HG03432 (cell line): ENCODE data around the gene CINP.
"Not testable (repeated sequence)": the region's sequence is repeated elsewhere in the genome, so short reads cannot be mapped to it uniquely, and the experiment has no call there.

Experiments used
- ATAC-seq: cut with Tn5 transposase; IDR thresholded peaks from one replicate; pipeline ENCODE4 v1.9.1; 2021; ENCODE audit warnings: mild to moderate bottlenecking, moderate library complexity; ENCODE audit not compliant: unreplicated experiment

The CINP gene

DNA sequence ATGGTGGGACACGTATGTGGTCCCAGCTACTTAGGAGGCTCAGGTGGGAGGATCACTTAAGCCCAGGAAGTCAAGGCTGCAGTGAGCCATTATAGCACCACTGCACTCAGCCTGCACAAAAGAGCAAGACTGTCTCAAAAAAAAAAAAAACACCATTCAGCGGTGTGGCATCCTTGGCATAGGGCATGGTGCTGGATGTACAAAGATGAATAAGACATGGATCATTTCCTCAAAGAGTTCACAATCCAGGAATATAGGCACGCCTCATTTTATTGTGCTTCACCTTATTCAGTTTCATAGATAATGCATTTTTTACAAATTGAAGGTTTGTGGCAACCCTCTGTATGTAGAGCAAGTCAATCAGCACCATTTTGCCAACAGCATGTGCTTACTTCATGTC is 6.4 kb downstream of the CINP start:
- no peak for ATAC-seq

DNA sequence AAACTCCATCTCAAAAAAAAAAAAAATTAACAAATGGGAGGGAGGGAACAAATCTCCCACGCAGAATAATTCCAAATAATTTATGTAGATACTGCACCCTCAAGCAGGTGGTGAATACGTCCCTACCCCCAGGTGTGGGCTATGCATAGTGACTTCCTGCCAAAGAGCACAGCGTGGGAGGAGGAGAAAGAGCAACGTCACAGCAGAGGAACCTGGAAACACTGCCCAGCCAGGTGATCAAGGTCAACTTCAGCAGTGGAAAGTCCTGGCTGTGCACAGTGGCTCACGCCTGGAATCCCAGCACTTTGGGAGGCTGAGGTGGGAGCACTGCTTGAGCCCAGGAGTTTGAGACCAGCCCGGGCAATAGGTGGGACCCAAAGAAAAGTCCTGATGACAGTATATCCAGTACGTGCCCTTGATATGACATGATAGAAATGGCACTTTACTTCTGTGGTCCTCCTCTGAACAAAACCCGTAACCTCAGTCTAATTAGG is 9.5 kb downstream of the CINP start:
- no peak for ATAC-seq

DNA sequence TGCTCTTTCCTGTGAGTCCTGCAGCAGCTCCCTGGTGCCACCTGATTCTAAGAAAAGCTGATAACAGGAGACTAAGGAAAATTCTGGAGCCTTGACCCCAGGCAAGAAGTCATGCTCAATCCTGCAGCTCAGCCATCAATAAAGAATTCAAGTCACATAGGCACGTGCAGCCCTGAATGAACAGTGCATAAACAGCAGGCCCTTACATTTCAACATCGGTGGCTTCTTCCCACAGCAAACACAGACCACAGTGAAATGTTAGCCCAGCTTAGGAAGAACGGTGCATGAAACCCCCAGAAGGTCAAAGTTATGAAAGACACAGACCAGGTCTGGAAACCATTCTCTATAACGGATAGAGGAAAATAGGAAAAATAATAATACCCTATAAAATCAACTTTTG is 10.5 kb downstream of the CINP start:
- ATAC-seq, result no peak

DNA sequence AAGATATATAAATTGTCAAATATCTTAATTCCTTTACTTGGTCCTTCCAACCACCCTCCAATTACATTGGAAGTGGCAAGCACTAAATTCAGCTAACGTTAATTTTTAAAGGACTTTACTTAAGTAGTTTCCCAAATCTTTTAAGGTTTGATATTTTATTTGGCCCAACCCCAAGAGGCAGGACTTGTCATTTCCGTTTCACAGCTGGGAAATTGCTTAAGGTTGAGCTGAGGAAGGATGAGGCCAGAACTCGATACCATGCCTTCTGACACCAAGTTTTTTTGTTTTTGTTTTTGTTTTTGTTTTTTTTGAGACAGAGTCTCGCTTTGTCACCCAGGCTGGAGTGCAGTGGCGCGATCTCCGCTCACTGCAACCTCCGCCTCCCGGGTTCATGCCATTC is 11.1 kb downstream of the CINP start:
- not testable (repeated sequence) for ATAC-seq

DNA sequence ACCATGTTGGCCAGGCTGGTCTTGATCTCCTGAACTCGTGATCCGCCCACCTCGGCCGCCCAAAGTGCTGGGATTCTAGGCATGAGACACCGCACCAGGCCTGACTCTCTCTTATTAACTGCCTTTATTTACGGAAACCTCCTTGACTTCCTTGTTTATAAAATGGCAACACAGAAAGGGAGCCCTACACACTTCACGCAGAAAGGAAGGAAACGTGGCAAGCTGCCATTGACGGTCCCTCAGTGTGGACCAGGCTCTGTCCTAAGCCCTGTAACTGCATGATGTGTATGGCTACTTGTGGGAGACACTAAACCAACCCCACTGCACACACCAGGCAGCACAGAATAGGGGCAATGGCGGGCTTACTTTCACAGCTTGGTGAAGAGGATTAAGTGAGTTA is 11.7 kb downstream of the CINP start:
- ATAC-seq, result no peak

DNA sequence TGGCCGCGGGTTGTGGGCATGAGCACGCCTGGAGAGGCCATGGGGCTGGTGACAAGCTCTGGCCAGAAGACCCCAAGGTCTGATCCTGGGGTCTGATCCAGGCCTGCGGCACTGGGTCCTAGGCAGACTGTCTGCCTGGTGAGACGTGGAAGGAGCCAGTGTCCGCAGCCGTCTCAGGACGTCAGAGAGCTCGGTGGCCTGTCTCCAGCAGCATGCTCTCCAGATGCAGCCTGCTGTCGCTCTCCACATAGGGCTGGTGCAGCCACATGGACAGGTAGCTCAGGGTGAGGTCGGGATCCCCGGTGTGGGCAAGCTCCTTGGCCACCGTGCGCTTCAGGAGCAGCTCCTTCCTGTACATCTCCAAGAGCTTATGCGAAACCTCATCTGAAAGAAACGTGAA is 14.3 kb downstream of the CINP start:
- no peak for ATAC-seq

DNA sequence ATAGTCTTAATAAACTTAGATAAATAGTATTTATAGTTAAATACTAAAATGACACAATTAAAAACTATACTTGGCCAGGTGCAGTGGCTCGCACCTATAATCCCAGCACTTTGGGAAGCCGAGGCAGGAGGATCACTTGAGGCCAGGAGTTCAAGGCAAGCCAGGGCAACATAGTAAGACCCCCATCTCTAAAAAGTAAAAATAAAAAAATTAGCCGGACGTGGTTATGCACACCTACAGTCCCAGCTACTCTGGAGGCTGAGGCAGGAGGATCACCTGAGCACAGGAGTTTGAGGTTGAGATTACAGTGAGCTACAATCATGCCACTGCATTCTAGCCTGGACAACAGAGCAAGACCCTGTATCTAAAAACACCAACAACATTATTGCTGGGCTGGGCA is 16.0 kb downstream of the CINP start:
- no peak for ATAC-seq

DNA sequence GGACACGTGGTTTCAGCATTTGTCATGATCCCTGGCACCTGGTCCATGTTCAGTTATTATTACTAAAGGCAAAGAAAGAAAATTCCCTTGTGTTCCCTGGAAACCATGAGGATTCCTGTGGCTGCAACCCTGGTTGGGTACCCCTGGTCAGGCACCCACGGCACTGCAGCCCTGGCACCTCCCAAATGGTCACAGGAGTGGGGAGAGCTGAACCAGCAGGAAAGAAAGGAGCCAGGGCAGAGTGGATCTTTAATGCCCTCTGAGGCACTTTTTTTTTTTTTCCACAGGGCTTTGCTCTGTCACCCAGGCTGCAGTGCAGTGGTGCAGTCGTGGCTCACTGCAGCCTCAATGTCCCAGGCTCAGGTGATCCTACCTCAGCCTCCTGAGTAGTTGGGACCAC is 17.5 kb downstream of the CINP start:
- no peak for ATAC-seq

DNA sequence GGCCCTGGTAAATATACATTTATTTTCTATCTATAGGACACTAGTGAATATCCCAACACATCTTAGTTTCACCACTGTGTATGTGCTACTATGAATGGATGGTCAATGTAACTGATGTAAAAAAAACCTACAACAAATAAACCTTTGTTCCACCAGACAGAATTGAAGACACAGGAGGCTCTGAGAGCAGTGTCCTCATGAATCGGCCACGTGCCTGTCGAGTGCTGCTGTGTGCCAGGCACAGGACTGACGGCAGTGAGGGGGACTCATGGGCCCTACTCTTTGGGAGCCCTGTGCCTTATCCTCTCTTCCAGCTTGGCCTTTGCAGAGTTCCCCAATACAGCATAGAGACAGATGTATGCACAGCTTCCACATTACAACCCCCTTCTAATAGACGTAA is 18.2 kb downstream of the CINP start:
- ATAC-seq, result no peak

DNA sequence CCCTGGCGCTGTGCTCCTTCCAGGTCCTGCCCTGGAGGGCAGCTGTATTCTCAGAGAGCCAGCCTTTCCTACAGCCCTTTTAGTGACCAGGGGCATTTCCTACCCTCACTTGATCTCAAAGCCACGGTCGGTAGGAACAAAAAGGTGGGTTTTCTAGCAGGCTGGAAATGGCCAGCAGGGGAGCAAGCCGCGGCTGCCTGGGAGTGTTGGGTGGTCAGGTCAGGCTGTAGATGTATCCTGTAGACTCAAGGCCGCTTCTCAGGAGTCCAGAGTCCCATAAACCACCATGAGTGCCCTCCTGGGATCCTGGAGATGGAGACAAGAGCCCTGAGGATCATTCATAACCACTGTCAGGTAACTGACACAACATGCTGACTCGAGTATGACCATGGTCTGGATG is 18.6 kb downstream of the CINP start:
- no peak for ATAC-seq

DNA sequence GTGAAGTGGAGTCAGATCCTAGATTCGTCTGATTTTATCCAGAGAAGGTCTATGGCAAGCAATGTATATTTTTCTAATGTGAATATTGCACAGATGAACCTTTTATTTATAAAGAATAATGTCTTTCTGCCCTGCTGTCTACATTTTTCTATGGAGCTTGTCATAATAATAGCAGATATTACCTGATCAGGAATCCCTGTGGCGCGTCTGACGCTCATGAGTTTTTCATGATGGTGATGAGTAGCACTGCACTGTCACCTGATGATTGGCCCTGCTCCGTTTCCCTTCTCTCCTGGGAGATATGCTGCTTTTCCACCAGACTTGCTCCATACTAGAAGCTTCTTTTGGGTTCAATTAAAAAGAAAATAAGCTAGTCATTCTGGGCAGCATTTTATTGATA is 20.5 kb downstream of the CINP start:
- ATAC-seq, result no peak

DNA sequence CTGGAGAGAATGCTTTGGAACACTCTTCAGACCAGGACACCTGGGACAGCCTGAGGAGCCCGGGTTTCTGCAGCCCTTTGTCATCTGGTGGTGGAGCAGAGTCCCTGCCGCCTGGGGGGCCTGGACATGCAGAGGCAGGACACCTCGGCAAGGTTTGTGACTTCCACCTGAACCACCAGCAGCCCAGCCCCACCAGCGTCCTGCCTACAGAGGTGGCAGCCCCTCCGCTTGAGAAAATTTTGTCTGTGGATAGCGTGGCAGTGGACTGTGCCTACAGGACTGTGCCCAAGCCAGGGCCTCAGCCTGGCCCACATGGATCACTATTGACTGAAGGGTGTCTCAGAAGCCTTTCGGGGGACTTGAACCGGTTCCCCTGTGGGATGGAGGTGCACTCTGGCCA is 21.1 kb downstream of the CINP start:
- ATAC-seq, result no peak

DNA sequence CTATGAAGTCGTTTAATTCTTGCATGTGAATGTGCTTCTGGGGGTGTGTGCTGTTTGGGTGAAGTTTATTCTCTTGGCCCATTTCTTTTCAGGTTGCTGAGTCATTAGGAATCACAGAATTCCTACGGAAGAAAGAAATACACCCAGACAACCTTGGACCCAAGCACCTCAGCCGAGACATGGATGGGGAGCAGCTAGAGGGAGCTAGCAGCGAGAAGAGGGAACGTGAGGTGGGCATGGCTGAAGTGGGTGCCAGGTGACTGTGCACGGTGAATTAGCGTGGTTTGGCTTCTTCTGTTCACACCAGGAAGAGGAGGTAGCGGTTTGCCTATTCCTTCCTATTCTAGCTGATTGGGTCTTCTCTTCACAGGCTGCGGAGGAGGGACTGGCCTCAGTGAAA is 24.0 kb downstream of the CINP start:
- no peak for ATAC-seq

DNA sequence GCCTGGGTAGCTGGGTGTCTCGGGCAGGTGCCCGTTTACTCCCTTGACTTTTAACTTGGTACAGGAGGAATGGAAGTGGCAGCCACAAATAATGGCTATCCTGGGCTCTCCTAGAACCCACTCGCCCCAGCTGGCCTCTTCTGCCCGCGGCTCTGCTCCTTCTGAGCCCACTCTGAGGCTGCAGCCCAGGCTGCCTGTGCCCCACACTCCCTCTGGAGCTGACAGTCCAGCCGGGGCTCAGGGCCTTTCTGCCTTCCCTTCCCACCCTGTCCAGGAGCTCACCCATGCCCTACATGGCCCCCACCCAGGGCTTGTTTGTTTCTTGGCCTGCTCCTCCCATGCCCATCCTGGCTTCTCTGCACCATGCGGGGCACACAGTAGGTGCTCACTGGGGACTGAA is 27.5 kb downstream of the CINP start:
- no peak for ATAC-seq

DNA sequence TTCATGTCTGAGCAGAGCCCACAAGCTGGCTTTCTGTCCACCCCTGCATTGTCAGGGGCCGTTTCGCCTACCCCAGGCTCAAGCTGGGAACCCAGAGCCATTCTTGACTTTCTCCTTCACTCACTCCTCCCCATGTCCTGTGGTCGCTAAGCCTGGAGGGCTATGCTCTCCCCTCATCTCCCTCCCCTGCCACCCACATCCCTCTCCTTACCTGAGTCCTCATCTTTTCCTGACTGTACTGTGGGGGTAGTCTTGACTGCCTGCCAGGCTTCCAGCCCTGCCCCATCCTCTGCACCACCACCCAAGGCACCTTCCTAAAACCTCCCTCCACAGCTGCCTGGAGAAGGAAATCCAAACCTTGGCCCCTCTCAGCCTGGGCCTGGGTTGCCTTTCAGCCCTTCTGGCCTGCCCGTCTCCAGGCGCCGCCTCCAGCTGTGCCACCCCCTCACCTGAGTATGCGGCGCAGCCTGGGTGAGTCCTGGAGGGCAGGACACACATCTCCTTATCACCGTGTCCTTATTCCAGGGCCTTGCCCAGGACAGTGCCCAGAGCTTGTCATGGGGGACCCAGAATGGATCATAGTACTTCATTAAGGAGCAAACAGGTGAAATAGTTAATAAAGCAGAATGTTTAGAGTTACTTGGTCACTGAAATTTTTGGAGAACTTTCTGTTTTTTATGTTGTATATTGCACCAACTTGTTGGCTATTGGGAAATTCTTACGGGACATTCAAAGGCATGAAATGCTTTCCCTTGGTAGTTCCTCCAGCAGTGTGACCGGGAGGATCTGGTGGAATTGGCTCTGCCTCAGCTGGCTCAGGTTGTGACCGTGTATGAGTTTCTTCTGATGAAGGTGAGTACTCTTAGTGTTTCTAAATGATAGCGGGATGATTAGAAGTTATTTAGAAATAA is 28.6 kb downstream of the CINP start:
- ATAC-seq, result no peak

DNA sequence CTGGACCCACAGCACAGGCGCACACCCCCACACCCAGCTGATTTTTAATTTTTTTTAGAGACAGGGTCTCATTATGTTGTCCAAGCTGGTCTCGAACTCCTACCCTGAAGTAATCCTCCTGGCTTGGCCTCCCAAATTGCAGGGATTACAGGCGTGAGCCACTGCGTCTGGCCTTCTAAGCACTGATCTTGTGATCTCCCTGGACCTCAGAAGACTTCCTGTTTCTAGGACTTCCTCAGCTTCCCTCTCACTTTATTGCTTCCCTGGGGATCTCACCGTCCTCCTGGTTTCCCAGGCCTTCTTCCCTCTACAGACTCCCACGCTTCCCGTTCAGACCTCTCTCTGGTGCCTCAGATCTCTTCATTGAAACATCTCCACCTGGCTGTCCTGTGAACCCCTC is 29.3 kb downstream of the CINP start:
- ATAC-seq, result no peak

DNA sequence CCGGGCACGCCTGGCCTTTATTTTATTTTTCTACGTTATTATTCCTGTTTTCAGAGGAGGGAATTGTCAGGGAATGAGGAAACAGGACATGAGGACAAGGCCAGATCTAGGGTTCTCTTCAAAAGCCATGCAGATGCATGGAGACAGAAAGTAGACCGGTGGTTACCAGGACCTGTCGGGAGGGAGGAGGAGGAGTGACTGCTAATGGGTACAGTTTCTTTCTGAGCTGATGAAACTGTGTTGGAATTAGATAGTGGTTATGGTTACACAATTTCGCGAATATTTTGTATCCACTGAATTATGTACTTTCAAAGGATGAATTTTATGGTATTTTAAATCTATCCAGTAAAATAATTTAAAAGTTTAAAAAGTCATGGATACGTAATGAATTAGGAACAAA is 31.9 kb downstream of the CINP start:
- ATAC-seq, result no peak

DNA sequence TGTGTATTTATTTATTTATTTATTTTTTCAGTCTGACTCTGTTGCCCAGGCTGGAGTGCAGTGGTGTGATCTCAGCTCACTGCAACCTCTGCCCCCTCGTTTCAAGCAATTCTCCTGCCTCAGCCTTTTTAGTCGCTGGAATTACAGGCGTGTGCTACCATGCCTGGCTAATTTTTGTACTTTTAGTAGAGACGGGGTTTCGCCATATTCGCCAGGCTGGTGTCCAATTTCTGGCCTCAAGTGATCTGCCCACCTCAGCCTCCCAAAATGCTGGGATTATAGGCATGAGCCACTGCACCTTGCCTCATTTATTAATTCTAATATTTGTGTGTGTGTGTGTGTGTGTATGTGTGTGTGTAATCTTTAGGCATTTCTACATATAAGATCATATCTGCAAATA is 33.3 kb downstream of the CINP start:
- ATAC-seq, result not testable (repeated sequence)

DNA sequence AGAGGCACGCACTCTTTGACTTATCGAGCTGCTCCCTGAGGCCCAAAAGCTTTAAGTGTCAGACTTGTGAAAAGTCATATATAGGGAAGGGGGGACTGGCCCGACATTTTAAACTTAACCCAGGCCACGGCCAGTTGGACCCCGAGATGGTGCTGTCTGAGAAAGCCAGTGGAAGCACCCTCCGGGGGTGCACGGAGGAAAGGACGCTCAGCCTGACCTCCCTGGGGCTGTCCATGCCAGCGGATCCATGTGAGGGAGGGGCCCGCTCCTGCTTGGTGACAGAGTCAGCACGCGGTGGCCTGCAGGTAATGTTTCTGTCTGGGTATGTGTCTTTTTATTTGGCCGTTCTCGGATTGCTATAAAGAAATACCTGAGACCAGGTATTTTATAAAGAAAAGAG is 36.1 kb downstream of the CINP start:
- no peak for ATAC-seq

DNA sequence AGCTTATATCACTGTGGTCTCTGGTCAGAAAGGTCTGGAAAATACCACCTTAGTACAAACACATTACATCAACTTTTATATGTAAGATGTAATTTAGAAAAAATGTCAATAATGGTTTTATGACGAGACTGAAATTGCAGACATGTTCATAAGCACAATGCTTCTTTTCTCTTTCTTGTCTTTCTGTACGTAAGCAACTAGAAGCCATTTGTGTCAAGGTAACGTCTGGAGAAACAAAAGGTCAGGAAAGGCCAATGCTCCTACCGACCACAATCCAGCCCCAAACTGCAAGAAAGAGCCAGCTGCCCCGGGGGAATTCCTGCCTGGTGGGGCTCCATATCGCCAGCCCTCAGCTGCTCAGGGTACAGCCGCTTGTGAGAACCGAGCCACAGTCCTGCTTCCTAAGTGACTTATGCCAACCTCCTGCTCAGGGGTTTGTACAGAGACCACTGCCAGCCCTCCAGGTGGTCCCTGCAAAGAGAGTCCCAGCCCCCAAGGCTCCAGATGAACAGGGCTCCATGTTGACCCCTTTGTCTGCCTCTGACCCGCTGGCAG is 36.8 kb downstream of the CINP start:
- ATAC-seq, result no peak

DNA sequence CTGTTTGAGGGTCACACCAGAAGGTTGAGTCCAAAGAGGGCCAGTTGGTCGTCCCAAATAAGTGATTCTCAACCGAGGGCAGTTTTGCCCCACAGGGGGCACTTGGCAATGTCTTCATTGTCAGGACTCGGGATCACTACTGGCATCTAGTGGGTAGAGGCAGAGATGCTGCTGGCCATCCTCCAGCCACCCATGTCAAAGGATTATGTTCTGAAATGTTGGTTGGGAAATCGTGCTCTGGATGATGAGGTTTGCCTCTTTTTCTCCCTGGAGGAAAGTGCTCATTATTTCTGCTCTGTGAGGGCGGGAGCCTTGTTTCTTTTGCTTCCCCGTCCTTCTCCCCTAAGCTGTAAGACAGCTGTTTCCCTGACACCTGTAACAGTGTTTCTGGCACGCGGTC is 39.6 kb downstream of the CINP start:
- no peak for ATAC-seq
